Measurements from ENCODE around the gene C17orf113. TPM values are rescaled to one million over a fixed set of nuclear protein-coding genes. Genes with fewer than 3 reads are reported as not detected.

The C17orf113 gene
- total and polyA plus RNA-seq, 2 of the 4 experiments (the other 2 are of a cell fraction): under 0.01 to 0.03 TPM

GRCh38 chr17:42002175-42002791 lies 48.1 kb downstream of the C17orf113 start:
- Histone ChIP-seq H4K5ac (ENCODE audit: low read depth, low read length) (no peak overlapping the region), H4K8ac (ENCODE audit: low read depth in 2 of 2, low read length in 2 of 2) (no peak overlapping the region), H2AK5ac (ENCODE audit: low read depth, low read length) (no peak overlapping the region), H3K4ac (ENCODE audit: low read depth, low read length) (no peak overlapping the region), H3K18ac (ENCODE audit: low read depth, low read length) (no peak overlapping the region), H2BK15ac (ENCODE audit: low read depth, low read length) (no peak overlapping the region), H3K23ac (ENCODE audit: low read depth, low read length) (no peak overlapping the region), H2BK5ac (ENCODE audit: low read depth, low read length, poor library complexity, severe bottlenecking) (no peak overlapping the region), H3K27me3 (ENCODE audit: control insufficient read depth, insufficient read depth, low read length) (no peaks in the 10 kb centered on the region), H3K9me3 (ENCODE audit: control insufficient read depth, insufficient read depth, low read length) (no peaks in the 10 kb centered on the region), H4K91ac (ENCODE audit: insufficient read depth, low read depth, low read length) (no peak overlapping the region), H2BK120ac (ENCODE audit: low read depth, low read length) (no peak overlapping the region; the same call in 1 of the 2 replicates), H3K14ac (replicated peaks; ENCODE audit: low read depth, low read length) (no peak overlapping the region; the same call in 1 of the 2 replicates), H2BK20ac (ENCODE audit: low read depth, low read length) (0 out of 2 replicates have a peak overlapping the region, but pooled peaks have one; percentile 4), H3K36me3 (ENCODE audit: control insufficient read depth, insufficient read depth, low read length) (peaks cover 24% of the 10 kb centered on the region), H3K4me2 (ENCODE audit: low read depth, low read length) (no peak overlapping the region; the same call in 1 of the 2 replicates), H3K4me1 (ENCODE audit: control insufficient read depth, insufficient read depth, low read length) (peaks cover 14% of the 10 kb centered on the region), H4K20me1 (ENCODE audit: insufficient read depth, low read length) (peaks cover 62% of the 10 kb centered on the region), H2AK9ac (replicated peaks; ENCODE audit: low read depth, low read length, poor library complexity) (no peak overlapping the region), H3K27ac (ENCODE audit: insufficient read depth, low read length) (no peak overlapping the region), H3K9me1 (ENCODE audit: insufficient read depth, low read length) (peaks cover 14% of the 10 kb centered on the region), H3K4me3 (ENCODE audit: insufficient read depth, low read depth, low read length) (no peak overlapping the region), H3K56ac (ENCODE audit: extremely low read depth, insufficient read depth, low read length) (no peak overlapping the region), H3K79me1 (ENCODE audit: low read depth in 1 of 2, low read length in 2 of 2) (peaks cover 45 to 79% of the 10 kb centered on the region in 2 experiments), H2AFZ (replicated peaks; ENCODE audit: low read length, poor library complexity) (no peak overlapping the region), H3K9ac (ENCODE audit: low read depth, low read length) (no peak overlapping the region)
- no CpG with 5 or more reads among the region's 7 CpGs for WGBS, 2 experiments (ENCODE audit: extremely low coverage in 2 of 2, insufficient read length in 1 of 2)
- dilution Hi-C loops (cut with HindIII; ENCODE audit: low sequenced_read_pairs, unreplicated experiment): no loop called here
- ChIA-PET CTCF (no interaction called here), POLR2A (ENCODE audit: unreplicated experiment) (interaction anchor here (0.6 kb wide), 1 partner anchor 18 kb away, joined by 3 read pairs; no protein-coding TSS in a partner anchor)
- intact Hi-C loops (cut with micrococcal nuclease): loop anchor here (2.0 kb wide), 1 partner anchor 15 kb away; the partner anchor contains the start of gene DNAJC7
- no peak for ATAC-seq (ENCODE audit: low read depth)
- DNase-seq: no peak
- in situ Hi-C loops (cut with MboI; ENCODE audit: low sequenced_read_pairs): no loop called here
- TF ChIP-seq MAZ (IDR thresholded peaks at IDR 0.05; ENCODE audit: borderline replicate concordance, low read depth, low read length) (no peak), NFE2L2 (IDR thresholded peaks at IDR 0.05; ENCODE audit: low read depth, low read length) (no peak), CHD1 (IDR thresholded peaks at IDR 0.05; ENCODE audit: low read depth, low read length) (no peak), CTCF (conservative IDR thresholded peaks at IDR 0.05; ENCODE audit: low read depth, low read length) (no peak), MAFK (IDR thresholded peaks at IDR 0.05; ENCODE audit: low read depth, low read length) (no peak), POLR2A (IDR thresholded peaks at IDR 0.05; ENCODE audit: low read depth, low read length) (no peak)
- BruUV-seq (replicated peaks): no TSS peak

Measured in IMR-90 (cell line).